SW480 (cell line): ENCODE results near the gene APOC3.

ENCODE experiments used
- DNase-seq: peaks from one replicate; pipeline ENCODE4 v3.0.0-alpha.2; 2016; ENCODE audit warnings: low spot score

The APOC3 gene

GRCh38 chr11:116807601-116808261 lies 22.0 kb upstream of the APOC3 start:
- DNase-seq: no peak

DNA sequence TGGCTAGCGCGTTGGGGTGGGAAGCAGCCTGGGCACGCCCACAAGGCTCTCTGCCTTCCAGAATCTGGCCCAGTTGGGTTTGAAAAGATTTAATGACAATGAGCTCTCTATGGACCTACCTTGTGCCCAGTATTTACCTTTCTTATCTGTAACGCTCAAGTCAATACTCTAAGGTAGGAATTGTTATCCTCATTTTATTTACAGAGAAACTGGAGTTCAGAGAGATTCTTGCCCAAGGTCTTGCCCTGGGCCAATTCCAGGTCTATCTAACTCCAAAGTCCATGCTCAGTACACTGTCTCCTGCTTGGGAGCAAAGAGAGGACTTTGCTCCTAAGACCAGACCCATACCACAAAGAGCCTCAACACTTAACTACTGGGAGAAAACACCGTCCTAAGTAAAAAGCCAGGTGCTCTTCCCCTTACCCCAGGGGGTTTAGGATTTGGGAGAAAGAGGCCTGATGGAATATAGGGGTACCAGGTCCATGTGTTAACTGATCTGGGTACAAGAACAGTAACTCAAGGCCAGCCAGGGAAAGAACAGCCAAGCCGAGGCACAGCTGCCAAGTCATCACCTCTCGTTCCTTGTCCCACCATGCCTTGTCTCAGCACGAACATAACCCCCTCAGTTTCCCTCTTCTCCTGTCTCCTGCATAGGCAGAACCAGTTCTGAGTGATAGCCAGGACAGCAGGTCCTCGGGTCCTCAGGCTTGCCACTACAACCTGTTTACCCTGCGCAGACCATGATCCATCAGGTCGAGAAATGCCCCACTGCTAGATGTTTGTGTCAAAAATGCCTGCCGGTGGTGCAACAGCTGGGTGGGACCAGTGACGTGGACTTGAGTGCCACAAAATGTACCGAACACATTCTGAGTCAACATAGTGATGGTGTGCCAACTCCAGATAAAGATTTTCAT lies 21.2 kb upstream of the APOC3 start:
- DNase-seq: no peak

DNA sequence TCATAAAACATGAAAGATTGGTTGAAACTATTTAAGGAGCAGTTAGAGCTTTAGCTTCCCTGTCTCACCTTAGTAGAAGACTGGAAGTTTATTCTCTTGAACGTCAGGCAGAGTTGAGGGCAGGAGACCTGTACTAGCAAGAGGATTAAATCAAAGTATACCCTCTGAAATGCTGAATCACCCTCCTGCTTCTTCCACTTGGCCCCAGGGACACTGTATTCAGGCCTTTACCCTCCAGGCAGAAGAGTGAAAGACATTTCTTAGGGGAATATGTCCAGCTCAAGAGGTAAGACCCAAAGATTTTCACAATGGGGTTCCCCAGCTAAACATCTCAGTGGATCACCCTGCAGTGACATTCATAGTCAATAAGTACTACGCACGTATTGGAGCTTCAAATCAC lies 18.5 kb upstream of the APOC3 start:
- no peak for DNase-seq

DNA sequence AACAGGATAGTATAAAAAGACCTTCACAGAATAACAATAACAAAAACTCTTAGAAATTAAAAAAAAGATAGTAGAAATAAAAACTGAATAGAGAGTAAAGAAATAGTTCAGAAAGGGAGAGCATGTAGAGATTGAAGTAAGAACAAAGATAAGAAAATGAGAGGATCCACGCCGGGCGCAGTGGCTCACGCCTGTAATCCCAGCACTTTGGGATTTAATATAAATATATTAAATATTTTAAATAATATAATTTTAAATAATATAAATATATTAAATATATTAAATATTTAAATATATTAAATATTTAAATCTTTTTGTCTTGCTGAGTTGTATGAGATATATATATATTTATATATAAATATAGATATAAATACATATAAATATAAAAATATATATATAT lies 17.6 kb upstream of the APOC3 start:
- DNase-seq: no peak

- DNase-seq: no peak
Measured at GRCh38 chr11:116813170-116813569, 16.5 kb upstream of the APOC3 start.

- no peak for DNase-seq
Measured at GRCh38 chr11:116813781-116814471, 15.8 kb upstream of the APOC3 start.

DNA sequence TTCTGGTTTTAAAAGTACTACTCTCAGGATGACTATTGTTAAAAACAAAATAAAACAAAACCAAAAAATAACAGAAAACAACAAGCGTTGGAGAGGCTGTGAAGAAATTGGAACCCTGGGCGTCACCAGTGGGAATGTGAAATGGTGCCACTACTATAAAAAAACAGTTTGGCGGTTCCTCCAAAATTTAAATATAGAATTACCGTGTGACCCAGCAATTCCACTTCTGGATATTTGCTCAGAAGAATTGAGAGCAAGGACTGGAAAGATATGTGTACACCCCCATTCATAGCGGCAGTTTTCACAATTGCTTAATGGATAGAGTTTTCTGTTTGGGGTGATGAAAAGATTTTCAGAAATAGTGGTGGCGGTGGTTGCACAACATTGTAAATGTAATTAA lies 15.2 kb upstream of the APOC3 start:
- no peak for DNase-seq

- no peak for DNase-seq
Measured at GRCh38 chr11:116819049-116819448, 10.7 kb upstream of the APOC3 start.

GRCh38 chr11:116821050-116821918 lies 8.4 kb upstream of the APOC3 start:
- DNase-seq: no peak

DNA sequence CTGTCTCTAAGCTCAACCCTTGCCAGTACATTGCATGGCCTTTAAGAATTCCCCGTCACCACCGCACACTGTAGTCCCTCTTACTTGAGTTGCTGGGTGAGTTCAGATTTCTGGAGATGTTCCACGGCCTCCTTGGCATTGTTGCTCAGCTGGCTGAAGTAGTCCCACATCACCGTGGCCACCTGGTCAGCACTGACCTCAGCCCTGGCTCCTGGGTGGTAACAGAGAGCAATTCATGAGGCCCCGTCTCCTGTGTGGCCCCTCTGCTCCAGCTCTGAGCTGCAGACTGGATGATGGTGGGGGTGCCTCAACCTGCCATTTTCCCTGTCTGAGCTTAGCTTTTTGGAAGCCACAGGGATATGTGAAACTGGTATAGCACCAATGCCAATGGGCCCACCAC lies 7.1 kb upstream of the APOC3 start:
- DNase-seq: no peak

GRCh38 chr11:116823031-116823843 lies 6.5 kb upstream of the APOC3 start, which contains the start of gene APOA4:
Gene APOA4 (minus strand): TSS chr11:116823304. CDS start chr11:116823191, 113 bp downstream.
- no peak for DNase-seq

GRCh38 chr11:116825434-116825833 lies 4.3 kb upstream of the APOC3 start:
- DNase-seq: no peak

- no peak for DNase-seq
Measured at GRCh38 chr11:116825854-116826750, 3.6 kb upstream of the APOC3 start.

GRCh38 chr11:116826751-116827431 lies 2.8 kb upstream of the APOC3 start:
- DNase-seq: no peak

DNA sequence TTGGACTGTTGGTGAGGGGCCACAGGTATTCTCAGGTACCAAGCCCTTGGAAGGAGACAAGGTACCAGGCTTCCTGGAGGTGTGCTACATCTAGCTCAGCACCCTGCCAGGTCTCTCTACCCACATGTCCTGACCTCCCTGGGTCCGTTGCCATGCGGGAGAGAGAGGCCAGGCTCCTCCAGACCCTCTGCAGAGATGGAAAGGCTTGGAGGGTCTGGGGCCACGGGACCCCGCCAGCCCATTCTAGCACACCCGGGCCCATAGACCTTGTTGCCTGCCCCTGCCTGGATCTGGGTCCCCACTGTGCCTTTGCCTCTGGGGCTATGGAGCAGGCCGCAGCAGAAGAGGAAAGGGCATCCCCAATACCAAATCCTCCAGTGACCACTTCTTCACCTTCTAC lies 2.2 kb upstream of the APOC3 start:
- DNase-seq: no peak

- no peak for DNase-seq
Measured at GRCh38 chr11:116828632-116829524, 829 bp upstream of the APOC3 start.

GRCh38 chr11:116830184-116830912 lies 641 bp downstream of the APOC3 start:
- DNase-seq: no peak
